H9 (cell line): Measurements from ENCODE around the gene MSH3. TPM values are rescaled to one million over a fixed set of nuclear protein-coding genes. Genes with fewer than 3 reads are reported as not detected.

Source experiments
- DNase-seq: peaks from one replicate; pipeline ENCODE4 v3.0.0-alpha.2; 2017
- H2AFZ ChIP-seq: one replicate; pipeline ENCODE4 v1.6.1; 2013; ENCODE audit warnings: mild to moderate bottlenecking, low read length, control low read depth, moderate library complexity
- H2AK5ac ChIP-seq: 2 replicates; pipeline ENCODE4 v1.6.1; 2013; ENCODE audit warnings: low read length, control low read depth, mixed read lengths; ENCODE audit not compliant: insufficient read length
- H2BK120ac ChIP-seq: one replicate; pipeline ENCODE4 v1.6.1; 2013; ENCODE audit warnings: low read depth, mild to moderate bottlenecking, low read length, control low read depth, inconsistent platforms; ENCODE audit not compliant: poor library complexity, severe bottlenecking
- H2BK12ac ChIP-seq: 2 replicates; pipeline ENCODE4 v1.6.1; 2013; ENCODE audit warnings: low read length, control low read depth, mixed read lengths, low read depth; ENCODE audit not compliant: insufficient read length
- H2BK15ac ChIP-seq: 2 replicates; pipeline ENCODE4 v1.6.1; 2013; ENCODE audit warnings: low read depth, low read length, control low read depth
- H2BK20ac ChIP-seq: one replicate; pipeline ENCODE4 v1.6.1; 2013; ENCODE audit warnings: low read depth, mild to moderate bottlenecking, low read length, control low read depth, inconsistent platforms; ENCODE audit not compliant: poor library complexity, severe bottlenecking
- H2BK5ac ChIP-seq: 2 replicates; pipeline ENCODE4 v1.6.1; 2013; ENCODE audit warnings: low read length, control low read depth, mixed read lengths; ENCODE audit not compliant: insufficient read length
- H3K14ac ChIP-seq: 2 replicates; pipeline ENCODE4 v1.6.1; 2013; ENCODE audit warnings: low read length, control low read depth; ENCODE audit not compliant: insufficient read depth
- H3K18ac ChIP-seq: 2 replicates; pipeline ENCODE4 v1.6.1; 2013; ENCODE audit warnings: low read depth, mild to moderate bottlenecking, mixed read lengths, low read length, control low read depth; ENCODE audit not compliant: insufficient read length
- H3K23ac ChIP-seq: 2 replicates; pipeline ENCODE4 v1.6.1; 2013; ENCODE audit warnings: low read length, control low read depth, mixed read lengths, low read depth; ENCODE audit not compliant: insufficient read length
- H3K23me2 ChIP-seq: 2 replicates; pipeline ENCODE4 v1.6.1; 2013; ENCODE audit warnings: low read depth, mild to moderate bottlenecking, mixed read lengths, low read length, control low read depth; ENCODE audit not compliant: insufficient read length, poor library complexity, severe bottlenecking
- H3K27ac ChIP-seq: 2 replicates; pipeline ENCODE4 v1.5.1; 2013; ENCODE audit warnings: low read length, control low read depth, mixed read lengths, low read depth; ENCODE audit not compliant: insufficient read length
- H3K27me3 ChIP-seq: 2 replicates; pipeline ENCODE4 v1.6.1; 2013; ENCODE audit warnings: low read length, control low read depth, inconsistent platforms; ENCODE audit not compliant: insufficient read depth
- H3K4ac ChIP-seq: 2 replicates; pipeline ENCODE4 v1.6.1; 2013; ENCODE audit warnings: low read depth, mild to moderate bottlenecking, control low read depth, inconsistent platforms, low read length, moderate library complexity
- H3K4me1 ChIP-seq: 2 replicates; pipeline ENCODE4 v1.6.1; 2013; ENCODE audit warnings: low read length, control low read depth, inconsistent platforms; ENCODE audit not compliant: insufficient read depth
- H3K4me2 ChIP-seq: 2 replicates; pipeline ENCODE4 v1.6.1; 2013; ENCODE audit warnings: low read length, control low read depth, mixed read lengths; ENCODE audit not compliant: insufficient read length, insufficient read depth
- H3K56ac ChIP-seq: 2 replicates; pipeline ENCODE4 v1.6.1; 2013; ENCODE audit warnings: low read depth, mild to moderate bottlenecking, mixed read lengths, low read length, control low read depth; ENCODE audit not compliant: insufficient read length
- H3K79me1 ChIP-seq: 2 replicates; pipeline ENCODE4 v1.6.1; 2013; ENCODE audit warnings: low read depth, mild to moderate bottlenecking, moderate library complexity, low read length, control low read depth, inconsistent platforms; ENCODE audit not compliant: insufficient read depth, poor library complexity, severe bottlenecking
- H3K79me2 ChIP-seq: 2 replicates; pipeline ENCODE4 v1.6.1; 2013; ENCODE audit warnings: low read length, control low read depth, inconsistent platforms; ENCODE audit not compliant: insufficient read depth
- H3K9ac ChIP-seq: 2 replicates; pipeline ENCODE4 v1.6.1; 2013; ENCODE audit warnings: low read length, control low read depth, mixed read lengths; ENCODE audit not compliant: insufficient read length; ENCODE audit errors: extremely low read depth
- H3K9me3 ChIP-seq: one replicate; pipeline ENCODE4 v1.6.1; 2013; ENCODE audit warnings: low read depth, low read length, inconsistent platforms; ENCODE audit not compliant: control insufficient read depth
- H3T11ph ChIP-seq: one replicate; pipeline ENCODE4 v1.6.1; 2013; ENCODE audit warnings: mild to moderate bottlenecking, low read length, control low read depth, inconsistent platforms
- H4K20me1 ChIP-seq: one replicate; pipeline ENCODE4 v1.6.1; 2013; ENCODE audit not compliant: control insufficient read depth, insufficient read length, insufficient read depth
- H4K5ac ChIP-seq: 2 replicates; pipeline ENCODE4 v1.6.1; 2013; ENCODE audit warnings: low read depth, mild to moderate bottlenecking, mixed read lengths, low read length, control low read depth; ENCODE audit not compliant: insufficient read length
- H4K8ac ChIP-seq: replicated peaks from 2 replicates; pipeline ENCODE4 v1.6.1; 2013; ENCODE audit warnings: low read length, control low read depth, mixed read lengths, low read depth; ENCODE audit not compliant: insufficient read length
- H4K91ac ChIP-seq: 2 replicates; pipeline ENCODE4 v1.6.1; 2013; ENCODE audit warnings: low read depth, mild to moderate bottlenecking, moderate library complexity, mixed read lengths, low read length, control low read depth; ENCODE audit not compliant: insufficient read length
- H3K27ac Mint-ChIP-seq, 3 experiments: 2 replicates in 2 of 3; 3 replicates in 1 of 3; pipeline ENCODE4 v1.8.0; 2020 to 2021; ENCODE audit warnings: mixed read lengths in 3 of 3, mild to moderate bottlenecking in 1 of 3, moderate library complexity in 1 of 3
- H3K27me3 Mint-ChIP-seq: 2 replicates; pipeline ENCODE4 v1.8.0; 2021; ENCODE audit warnings: low read depth, mild to moderate bottlenecking, moderate library complexity, mixed read lengths
- H3K36me3 Mint-ChIP-seq, 3 experiments: 2 replicates in 2 of 3; 3 replicates in 1 of 3; pipeline ENCODE4 v1.8.0; 2020 to 2021; ENCODE audit warnings: low read depth in 3 of 3, mixed read lengths in 3 of 3; ENCODE audit not compliant: insufficient read depth in 1 of 3
- H3K4me1 Mint-ChIP-seq, 2 experiments: 2 replicates each; pipeline ENCODE4 v1.8.0; 2020; ENCODE audit warnings: mixed read lengths in 2 of 2
- H3K4me3 Mint-ChIP-seq, 2 experiments: 2 replicates in 1 of 2; 3 replicates in 1 of 2; pipeline ENCODE4 v1.8.0; 2020 to 2021; ENCODE audit warnings: mild to moderate bottlenecking in 2 of 2, mixed read lengths in 2 of 2, moderate library complexity in 1 of 2
- H3K9me3 Mint-ChIP-seq, 2 experiments: 2 replicates in 1 of 2; 3 replicates in 1 of 2; pipeline ENCODE4 v1.8.0; 2020; ENCODE audit warnings: mild to moderate bottlenecking in 2 of 2, mixed read lengths in 2 of 2, moderate library complexity in 1 of 2
- WGBS: extraction: QIAGEN DNeasy Blood & Tissue Kit; methylation state at CpG from one replicate; pipeline ENCODE4 v1.1.7; 2013; ENCODE audit warnings: missing lambda C conversion rate, low lambda C conversion rate, mixed read lengths; ENCODE audit not compliant: insufficient read length; ENCODE audit errors: extremely low coverage; 5-methylcytosine and 5-hydroxymethylcytosine counted together
- total RNA-seq: library from RNA; stranded (reverse); gene quantifications from 2 replicates; pipeline ENCODE4 v1.2.1, GENCODE V29; 2021
- TF ChIP-seq, protein P1 (sequence below): fragments of 200-600 bp; sonication (generic); conservative IDR thresholded peaks from 3 replicates; pipeline ENCODE4 v1.8.0; 2021; ENCODE audit warnings: antibody characterized with exemption, mild to moderate bottlenecking

MSH3 gene
- total RNA-seq, 1 experiment from 2014 or later, result 17.3 TPM

DNA sequence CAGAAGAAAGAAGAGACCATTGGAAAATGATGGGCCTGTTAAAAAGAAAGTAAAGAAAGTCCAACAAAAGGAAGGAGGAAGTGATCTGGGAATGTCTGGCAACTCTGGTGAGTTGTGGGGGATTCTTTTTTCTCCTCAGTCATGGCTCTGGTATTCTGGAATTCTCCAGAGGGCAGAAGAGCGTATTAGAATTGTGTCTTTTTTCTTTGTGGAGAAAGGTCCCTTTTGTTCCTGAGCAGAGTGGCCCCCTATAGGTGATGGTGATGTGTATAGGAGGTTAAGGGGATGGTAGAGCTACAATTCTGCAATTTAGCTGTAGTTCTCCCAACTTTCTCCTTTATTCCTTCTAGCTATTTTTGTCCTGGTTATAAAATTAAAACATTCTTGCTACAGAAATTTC lies 2.0 kb downstream of the MSH3 start:
- H3K27ac Mint-ChIP-seq, result peak overlapping the region in 1 of 3 experiments; percentile 44; a peak in 1 of 7 replicates
- H3T11ph ChIP-seq, result no peak overlapping the region
- no peak overlapping the region for H4K8ac ChIP-seq
- no peak overlapping the region for H2BK5ac ChIP-seq
- no peak overlapping the region for H2AK5ac ChIP-seq
- no peak overlapping the region for H3K27ac ChIP-seq
- H3K79me1 ChIP-seq, result no peaks in the 10 kb centered on the region
- H3K18ac ChIP-seq, result no peak overlapping the region
- no peak overlapping the region for H4K5ac ChIP-seq
- H3K4me3 Mint-ChIP-seq, result peak overlapping the region in 1 of 2 experiments; percentile 53; a peak in 3 of 5 replicates
- no peaks in the 10 kb centered on the region for H3K9me3 Mint-ChIP-seq
- no peaks in the 10 kb centered on the region; the same call in 1 of the 2 replicates for H3K27me3 Mint-ChIP-seq
- no peak overlapping the region for H4K91ac ChIP-seq
- peaks cover 4% of the 10 kb centered on the region; the same call in 1 of the 2 replicates for H3K79me2 ChIP-seq
- no peak overlapping the region for H2BK15ac ChIP-seq
- H3K4me2 ChIP-seq, result no peak overlapping the region
- H2BK12ac ChIP-seq, result no peak overlapping the region
- no peaks in the 10 kb centered on the region for H3K9me3 ChIP-seq
- no peak overlapping the region for H2BK120ac ChIP-seq
- H3K14ac ChIP-seq, result no peak overlapping the region
- H3K36me3 Mint-ChIP-seq, result peaks cover 26 to 55% (median 54%) of the 10 kb centered on the region in 3 experiments
- no peak overlapping the region for H3K56ac ChIP-seq
- peaks cover 20 to 24% of the 10 kb centered on the region in 2 experiments for H3K4me1 Mint-ChIP-seq
- no peak overlapping the region for H3K9ac ChIP-seq
- no peak overlapping the region for H3K23ac ChIP-seq
- no peak overlapping the region for H3K4ac ChIP-seq
- TF ChIP-seq, protein P1, sequence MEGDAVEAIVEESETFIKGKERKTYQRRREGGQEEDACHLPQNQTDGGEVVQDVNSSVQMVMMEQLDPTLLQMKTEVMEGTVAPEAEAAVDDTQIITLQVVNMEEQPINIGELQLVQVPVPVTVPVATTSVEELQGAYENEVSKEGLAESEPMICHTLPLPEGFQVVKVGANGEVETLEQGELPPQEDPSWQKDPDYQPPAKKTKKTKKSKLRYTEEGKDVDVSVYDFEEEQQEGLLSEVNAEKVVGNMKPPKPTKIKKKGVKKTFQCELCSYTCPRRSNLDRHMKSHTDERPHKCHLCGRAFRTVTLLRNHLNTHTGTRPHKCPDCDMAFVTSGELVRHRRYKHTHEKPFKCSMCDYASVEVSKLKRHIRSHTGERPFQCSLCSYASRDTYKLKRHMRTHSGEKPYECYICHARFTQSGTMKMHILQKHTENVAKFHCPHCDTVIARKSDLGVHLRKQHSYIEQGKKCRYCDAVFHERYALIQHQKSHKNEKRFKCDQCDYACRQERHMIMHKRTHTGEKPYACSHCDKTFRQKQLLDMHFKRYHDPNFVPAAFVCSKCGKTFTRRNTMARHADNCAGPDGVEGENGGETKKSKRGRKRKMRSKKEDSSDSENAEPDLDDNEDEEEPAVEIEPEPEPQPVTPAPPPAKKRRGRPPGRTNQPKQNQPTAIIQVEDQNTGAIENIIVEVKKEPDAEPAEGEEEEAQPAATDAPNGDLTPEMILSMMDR, result peak; percentile 50; the same call in 2 of the 3 replicates
- WGBS, result no CpG with 5 or more reads among the region's 1 CpG
- H3K4me1 ChIP-seq, result 0 out of 2 replicates have a peak, but pooled peaks cover 2% of the 10 kb centered on the region
- DNase-seq, result no peak
- no peak overlapping the region for H2AFZ ChIP-seq
- no peaks in the 10 kb centered on the region for H3K27me3 ChIP-seq
- no peaks in the 10 kb centered on the region for H4K20me1 ChIP-seq
- no peak overlapping the region for H2BK20ac ChIP-seq
- peaks cover 10% of the 10 kb centered on the region for H3K23me2 ChIP-seq
